Right lobe of liver (tissue), 4 donors: ENCODE results near the gene EVI5.

ENCODE experiments used
- POLR2A ChIP-seq: fragments of 450-650 bp; IDR thresholded peaks from one replicate; pipeline ENCODE4 v1.6.1; 2017; ENCODE audit warnings: antibody characterized with exemption, mild to moderate bottlenecking
- TF ChIP-seq, protein P1 (sequence below), 4 donors: fragments of 200-600 bp in 3 of 4; fragments of 450-650 bp in 1 of 4; IDR thresholded peaks; one replicate each; pipeline versions ENCODE4 v1.5.1 to v1.8.0; 2016 to 2022; ENCODE audit warnings: antibody characterized with exemption in 4 of 4, mild to moderate bottlenecking in 2 of 4
- donor health status: DM: no; HTN: no; CAD: no.
- donor health status: DM: no; HTN: no; CAD: no.
- donor health status: DM: no; HTN: yes; CAD: no.

DNA sequence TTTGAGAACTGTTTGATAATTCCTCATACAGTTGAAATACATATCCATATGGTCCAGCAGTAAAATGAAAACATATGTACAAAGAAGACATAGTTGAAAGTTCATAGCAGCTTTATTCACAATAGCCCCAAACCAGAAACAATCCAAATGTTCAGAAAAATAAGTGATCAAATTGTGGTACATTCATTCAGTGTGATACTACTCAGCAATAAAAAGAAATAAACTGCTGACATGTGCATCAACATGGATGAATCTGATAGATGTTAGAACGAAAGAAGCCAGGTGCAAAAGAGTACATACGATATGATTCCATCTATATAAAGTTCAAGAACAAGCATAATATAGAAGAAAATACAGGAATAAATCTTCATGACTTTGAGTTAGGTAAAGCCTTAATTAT is 77.2 kb downstream of the EVI5 start:
- TF ChIP-seq, protein P1, sequence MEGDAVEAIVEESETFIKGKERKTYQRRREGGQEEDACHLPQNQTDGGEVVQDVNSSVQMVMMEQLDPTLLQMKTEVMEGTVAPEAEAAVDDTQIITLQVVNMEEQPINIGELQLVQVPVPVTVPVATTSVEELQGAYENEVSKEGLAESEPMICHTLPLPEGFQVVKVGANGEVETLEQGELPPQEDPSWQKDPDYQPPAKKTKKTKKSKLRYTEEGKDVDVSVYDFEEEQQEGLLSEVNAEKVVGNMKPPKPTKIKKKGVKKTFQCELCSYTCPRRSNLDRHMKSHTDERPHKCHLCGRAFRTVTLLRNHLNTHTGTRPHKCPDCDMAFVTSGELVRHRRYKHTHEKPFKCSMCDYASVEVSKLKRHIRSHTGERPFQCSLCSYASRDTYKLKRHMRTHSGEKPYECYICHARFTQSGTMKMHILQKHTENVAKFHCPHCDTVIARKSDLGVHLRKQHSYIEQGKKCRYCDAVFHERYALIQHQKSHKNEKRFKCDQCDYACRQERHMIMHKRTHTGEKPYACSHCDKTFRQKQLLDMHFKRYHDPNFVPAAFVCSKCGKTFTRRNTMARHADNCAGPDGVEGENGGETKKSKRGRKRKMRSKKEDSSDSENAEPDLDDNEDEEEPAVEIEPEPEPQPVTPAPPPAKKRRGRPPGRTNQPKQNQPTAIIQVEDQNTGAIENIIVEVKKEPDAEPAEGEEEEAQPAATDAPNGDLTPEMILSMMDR (IDR thresholded peaks at IDR 0.05) = no peak
- no peak for TF ChIP-seq POLR2A
